ENCODE results near the gene OR2B2. TPM values are rescaled to one million over a fixed set of nuclear protein-coding genes. Genes with fewer than 3 reads are reported as not detected.

OR2B2 gene
- total RNA-seq, 1 experiment from 2014 or later: not detected

DNA sequence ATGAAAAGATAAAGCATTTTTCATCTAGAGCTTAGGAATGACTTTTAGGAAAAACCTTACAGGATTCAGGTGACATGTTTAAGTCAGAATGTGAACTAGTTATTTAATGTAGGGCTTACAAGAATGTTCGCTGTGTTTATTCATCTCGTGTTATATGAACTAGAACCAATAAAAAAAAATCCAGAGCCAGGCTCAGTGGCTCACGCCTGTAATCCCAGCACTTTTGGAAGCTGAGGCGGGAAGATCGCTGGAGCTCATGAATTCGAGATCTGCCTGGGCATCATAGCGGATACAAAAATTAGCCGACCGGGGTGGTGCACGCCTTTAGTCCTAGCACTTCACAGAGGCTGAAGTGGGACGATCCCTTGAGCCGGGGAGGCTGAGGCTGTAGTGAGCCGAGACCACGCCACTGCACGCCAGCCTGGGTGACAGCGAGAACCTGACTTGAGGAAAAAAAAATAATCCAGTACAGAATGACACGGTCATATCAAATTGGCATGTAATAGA is 46.3 kb downstream of the OR2B2 start:
- H3K27ac ChIP-seq: peak overlapping the region; percentile 84
- peak overlapping the region; percentile 51 for H3K4me3 ChIP-seq
- H3K36me3 ChIP-seq: no peaks in the 10 kb centered on the region
- H3K27me3 ChIP-seq: no peaks in the 10 kb centered on the region
- DNase-seq: peak; percentile 8 to 38
- no peaks in the 10 kb centered on the region for H3K4me1 ChIP-seq
- no peaks in the 10 kb centered on the region for H3K9me3 ChIP-seq (replicated peaks)

DNA sequence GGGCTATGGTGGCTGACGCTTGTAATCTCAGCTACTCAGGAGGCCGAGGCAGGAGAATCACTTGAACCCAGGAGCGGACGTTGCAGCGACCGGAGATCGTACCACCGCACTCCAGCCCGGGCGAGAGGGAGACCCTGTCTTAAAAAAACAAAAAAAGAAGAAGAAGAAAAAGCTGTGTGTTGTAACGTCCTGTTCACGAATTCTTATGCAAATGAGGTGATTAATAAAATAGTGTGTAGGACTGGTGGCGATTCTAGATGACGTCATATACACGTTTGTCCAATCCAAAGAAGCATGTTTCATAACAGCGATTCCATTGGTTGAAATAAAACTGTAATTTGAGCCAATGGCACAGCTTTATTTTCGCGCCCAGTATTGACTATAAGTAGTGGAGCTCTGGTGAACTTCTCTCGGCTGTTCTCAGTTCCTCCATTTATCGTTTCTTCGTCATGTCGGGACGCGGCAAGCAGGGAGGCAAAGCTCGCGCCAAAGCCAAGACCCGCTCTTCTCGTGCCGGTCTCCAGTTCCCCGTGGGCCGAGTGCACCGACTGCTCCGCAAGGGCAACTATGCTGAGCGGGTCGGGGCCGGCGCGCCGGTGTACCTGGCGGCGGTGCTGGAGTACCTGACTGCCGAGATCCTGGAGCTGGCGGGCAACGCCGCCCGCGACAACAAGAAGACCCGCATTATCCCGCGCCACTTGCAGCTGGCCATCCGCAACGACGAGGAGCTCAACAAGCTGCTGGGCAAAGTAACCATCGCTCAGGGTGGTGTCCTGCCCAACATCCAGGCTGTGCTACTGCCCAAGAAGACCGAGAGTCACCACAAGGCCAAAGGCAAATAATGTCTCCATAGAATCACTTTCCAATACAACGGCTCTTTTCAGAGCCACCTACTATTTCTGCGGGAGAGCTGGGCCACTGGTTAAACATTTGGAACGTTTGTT is 47.0 kb downstream of the OR2B2 start:
- Histone ChIP-seq H3K4me1 (no peaks in the 10 kb centered on the region), H3K36me3 (no peaks in the 10 kb centered on the region), H3K4me3 (peak overlapping the region; percentile 51), H3K27ac (peak overlapping the region; percentile 84), H3K9me3 (replicated peaks) (no peaks in the 10 kb centered on the region), H3K27me3 (no peaks in the 10 kb centered on the region)
- DNase-seq: peak; percentile 35 to 68

DNA sequence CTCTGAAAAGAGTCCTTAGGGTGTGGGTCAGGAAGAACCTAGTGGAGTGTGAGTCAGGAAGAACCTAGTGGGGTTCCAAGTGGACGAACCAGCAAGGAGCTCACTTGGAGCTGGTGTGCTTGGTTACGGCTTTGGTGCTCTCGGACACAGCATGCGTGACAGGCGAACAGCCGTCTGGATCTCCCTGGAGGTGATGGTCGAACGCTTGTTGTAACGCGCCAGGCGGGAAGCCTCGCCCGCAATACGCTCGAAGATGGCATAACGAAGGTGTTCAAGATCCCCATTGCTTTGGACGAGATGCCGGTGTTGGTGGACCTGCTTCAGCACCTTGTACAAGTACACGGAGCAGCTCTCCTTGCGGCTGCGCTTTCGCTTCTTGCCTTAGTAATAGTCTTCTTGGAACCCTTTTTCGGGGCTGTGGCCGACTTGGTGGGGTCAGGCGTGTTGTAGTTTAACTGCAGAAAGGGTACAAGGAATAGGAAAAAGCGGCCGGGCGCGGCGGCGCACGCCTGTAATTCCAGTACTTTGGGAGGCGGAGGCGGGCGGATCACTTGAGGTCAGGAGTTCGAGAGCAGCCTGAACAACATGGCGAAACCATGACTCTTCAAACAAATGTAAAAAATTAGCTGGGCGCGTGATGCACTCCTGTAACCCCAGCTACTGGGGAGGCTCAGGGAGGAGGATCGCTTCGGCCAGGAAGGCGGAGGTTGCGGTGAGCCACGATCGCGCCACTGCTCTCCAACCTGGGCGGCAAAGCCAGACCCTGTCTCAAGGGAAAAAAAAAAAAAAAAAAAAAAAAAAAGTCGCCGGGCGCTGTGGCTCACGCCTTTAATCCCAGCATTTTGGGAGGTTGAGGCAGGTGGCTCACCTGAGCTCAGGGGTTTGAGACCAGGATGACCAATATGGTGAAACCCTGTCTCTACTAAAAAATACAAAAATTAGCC is 48.0 kb downstream of the OR2B2 start:
- no peak overlapping the region for H3K27ac ChIP-seq
- no peak for DNase-seq
- no peaks in the 10 kb centered on the region for H3K36me3 ChIP-seq
- H3K4me1 ChIP-seq: no peaks in the 10 kb centered on the region
- H3K27me3 ChIP-seq: no peaks in the 10 kb centered on the region
- H3K4me3 ChIP-seq: no peak overlapping the region
- H3K9me3 ChIP-seq (replicated peaks): no peaks in the 10 kb centered on the region

DNA sequence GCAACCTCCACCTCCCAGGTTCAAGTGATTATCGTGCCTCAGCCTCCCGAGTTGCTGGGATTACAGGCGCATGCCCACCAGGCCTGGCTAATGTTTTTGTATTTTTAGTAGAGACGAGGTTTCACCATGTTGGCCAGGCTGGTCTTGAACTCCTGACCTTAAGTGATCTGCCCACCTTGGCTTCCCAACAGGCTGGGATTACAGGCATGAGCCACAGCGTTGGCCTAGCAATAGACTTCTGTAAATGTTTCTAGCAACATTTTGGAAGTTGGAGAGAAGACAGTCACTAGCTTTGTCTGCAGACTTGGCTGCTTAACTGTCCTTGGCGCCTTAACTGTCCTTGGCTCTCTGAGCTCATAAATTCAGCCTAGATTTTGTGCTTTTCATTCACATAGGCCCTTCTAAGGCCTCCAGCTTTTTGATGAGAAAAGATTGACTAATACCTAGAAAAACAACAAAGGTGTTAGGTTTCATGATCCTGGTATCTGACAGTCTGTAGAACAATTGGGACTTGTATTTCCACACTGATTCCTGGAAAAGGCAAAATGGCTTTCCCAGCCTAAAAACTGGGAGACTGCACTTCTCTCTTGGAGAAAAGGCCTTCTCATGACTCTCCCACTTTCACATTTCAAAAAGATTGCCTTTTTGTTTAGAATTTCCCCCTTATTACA is 49.7 kb downstream of the OR2B2 start:
- Histone ChIP-seq H3K4me3 (no peak overlapping the region), H3K27ac (no peak overlapping the region)
- DNase-seq: peak in 1 of 2 experiments; percentile 43

DNA sequence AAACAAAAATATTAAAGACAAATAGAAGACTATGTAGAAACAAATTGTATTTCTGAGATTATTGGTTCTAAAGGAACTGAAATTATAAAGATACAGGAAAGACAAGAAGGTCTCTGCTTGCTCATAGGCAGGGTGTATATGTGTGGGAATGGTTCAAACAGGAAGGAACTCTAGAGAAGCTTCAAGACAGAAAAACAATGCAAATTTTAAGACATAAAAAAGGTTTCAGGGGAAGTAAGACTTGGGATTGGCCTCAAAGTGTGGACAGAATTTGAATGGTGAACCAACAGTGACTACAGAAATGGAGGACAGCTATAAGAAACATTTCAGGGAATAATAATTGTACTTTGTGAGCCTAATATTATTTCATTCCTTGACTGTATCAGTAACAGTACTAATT is 50.3 kb downstream of the OR2B2 start:
- Histone ChIP-seq H3K27ac (no peak overlapping the region), H3K27me3 (no peaks in the 10 kb centered on the region), H3K9me3 (replicated peaks) (no peaks in the 10 kb centered on the region), H3K36me3 (no peaks in the 10 kb centered on the region), H3K4me1 (no peaks in the 10 kb centered on the region), H3K4me3 (no peak overlapping the region)
- DNase-seq: no peak

More for the DNA sequence above, 49.7 kb downstream of the OR2B2 start:
- no peaks in the 10 kb centered on the region for H3K36me3 ChIP-seq
- H3K27me3 ChIP-seq: no peaks in the 10 kb centered on the region
- H3K9me3 ChIP-seq (replicated peaks): no peaks in the 10 kb centered on the region
- H3K4me1 ChIP-seq: no peaks in the 10 kb centered on the region

DNA sequence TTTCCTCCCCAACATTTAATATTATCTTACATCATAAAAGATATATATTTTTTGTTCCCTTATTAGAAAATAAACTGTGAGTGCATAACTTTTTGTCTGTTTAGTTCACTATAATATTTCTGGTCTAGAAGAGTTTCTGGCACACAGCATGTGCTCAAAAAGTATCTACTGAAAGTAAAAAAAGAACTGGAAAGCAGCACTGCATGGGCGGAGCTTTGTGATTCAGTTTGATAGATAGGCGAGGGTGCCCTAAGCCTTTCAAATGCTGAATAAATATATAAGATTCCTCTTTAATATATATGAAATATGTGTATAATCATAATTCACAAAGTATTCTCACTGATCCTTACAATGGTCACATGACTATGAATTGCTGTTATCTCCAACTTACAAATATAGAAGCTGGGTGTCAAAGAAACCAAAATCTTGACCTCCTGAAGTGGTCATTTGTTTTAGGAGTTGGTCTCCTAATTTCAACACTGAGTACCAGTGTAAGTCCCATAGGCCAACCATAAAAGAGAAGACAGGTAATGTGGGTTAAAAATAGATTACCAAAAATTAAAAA is 50.8 kb downstream of the OR2B2 start:
- no peaks in the 10 kb centered on the region for H3K9me3 ChIP-seq (replicated peaks)
- no peak for DNase-seq
- H3K27ac ChIP-seq: no peak overlapping the region
- no peaks in the 10 kb centered on the region for H3K27me3 ChIP-seq
- H3K4me3 ChIP-seq: no peak overlapping the region
- H3K36me3 ChIP-seq: no peaks in the 10 kb centered on the region
- no peaks in the 10 kb centered on the region for H3K4me1 ChIP-seq

Other genes starting within 250 kb of the OR2B2 start
- gene OR2B6, start 44.8 kb upstream of the OR2B2 start, total RNA-seq (2014; rRNA removed; shearing (Covaris generic)): not detected in 2 replicates
- gene ZNF165, start 168.2 kb upstream of the OR2B2 start, total RNA-seq (2014; rRNA removed; shearing (Covaris generic)): 0.53 and 0.68 TPM in 2 replicates
- gene ZSCAN16, start 212.2 kb upstream of the OR2B2 start, total RNA-seq (2014; rRNA removed; shearing (Covaris generic)): 2.9 and 4.6 TPM in 2 replicates
- gene ZKSCAN8, start 229.5 kb upstream of the OR2B2 start, total RNA-seq (2014; rRNA removed; shearing (Covaris generic)): 22.4 and 24.6 TPM in 2 replicates